ENCODE measurements around the gene AFG1L. TPM values are rescaled to one million over a fixed set of nuclear protein-coding genes. Genes with fewer than 3 reads are reported as not detected.

Gene AFG1L
- total and polyA plus RNA-seq, 4 donors, result 2.7 to 2.8 (median 2.7) TPM

GRCh38 chr6:108442770-108443520 is 148.1 kb downstream of the AFG1L start:
- TF ChIP-seq SP1 (IDR thresholded peaks at IDR 0.05) (no peak), ATF3 (IDR thresholded peaks at IDR 0.05) (no peak), HNF4G (IDR thresholded peaks at IDR 0.05) (no peak), MAX (IDR thresholded peaks at IDR 0.05) (no peak)
- TF ChIP-seq, protein P1, sequence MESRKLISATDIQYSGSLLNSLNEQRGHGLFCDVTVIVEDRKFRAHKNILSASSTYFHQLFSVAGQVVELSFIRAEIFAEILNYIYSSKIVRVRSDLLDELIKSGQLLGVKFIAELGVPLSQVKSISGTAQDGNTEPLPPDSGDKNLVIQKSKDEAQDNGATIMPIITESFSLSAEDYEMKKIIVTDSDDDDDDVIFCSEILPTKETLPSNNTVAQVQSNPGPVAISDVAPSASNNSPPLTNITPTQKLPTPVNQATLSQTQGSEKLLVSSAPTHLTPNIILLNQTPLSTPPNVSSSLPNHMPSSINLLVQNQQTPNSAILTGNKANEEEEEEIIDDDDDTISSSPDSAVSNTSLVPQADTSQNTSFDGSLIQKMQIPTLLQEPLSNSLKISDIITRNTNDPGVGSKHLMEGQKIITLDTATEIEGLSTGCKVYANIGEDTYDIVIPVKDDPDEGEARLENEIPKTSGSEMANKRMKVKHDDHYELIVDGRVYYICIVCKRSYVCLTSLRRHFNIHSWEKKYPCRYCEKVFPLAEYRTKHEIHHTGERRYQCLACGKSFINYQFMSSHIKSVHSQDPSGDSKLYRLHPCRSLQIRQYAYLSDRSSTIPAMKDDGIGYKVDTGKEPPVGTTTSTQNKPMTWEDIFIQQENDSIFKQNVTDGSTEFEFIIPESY (IDR thresholded peaks at IDR 0.05), result no peak
- WGBS, result 98% methylated on average over 2 of the region's 2 CpGs
- Histone ChIP-seq H3K9me3 (ENCODE audit: control insufficient read depth in 4 of 4, low read length in 3 of 4) (no peaks in the 10 kb centered on the region), H3K27me3 (ENCODE audit: control insufficient read depth in 4 of 4, insufficient read depth in 4 of 4, low read length in 3 of 4) (no peaks in the 10 kb centered on the region), H3K27ac (ENCODE audit: low read depth in 1 of 2, low read length in 2 of 2) (no peak overlapping the region), H3K36me3 (ENCODE audit: control insufficient read depth in 4 of 4, insufficient read depth in 3 of 4, low read depth in 1 of 4, low read length in 3 of 4) (no peaks in the 10 kb centered on the region), H3K4me1 (ENCODE audit: control insufficient read depth in 4 of 4, insufficient read depth in 4 of 4, low read length in 3 of 4) (no peaks in the 10 kb centered on the region), H3K9ac (ENCODE audit: low read depth in 1 of 2, low read length in 2 of 2) (no peak overlapping the region), H3K4me3 (ENCODE audit: low read depth in 1 of 3, low read length in 3 of 3) (no peak overlapping the region)
- DNase-seq (ENCODE audit: low spot score), result no peak

DNA sequence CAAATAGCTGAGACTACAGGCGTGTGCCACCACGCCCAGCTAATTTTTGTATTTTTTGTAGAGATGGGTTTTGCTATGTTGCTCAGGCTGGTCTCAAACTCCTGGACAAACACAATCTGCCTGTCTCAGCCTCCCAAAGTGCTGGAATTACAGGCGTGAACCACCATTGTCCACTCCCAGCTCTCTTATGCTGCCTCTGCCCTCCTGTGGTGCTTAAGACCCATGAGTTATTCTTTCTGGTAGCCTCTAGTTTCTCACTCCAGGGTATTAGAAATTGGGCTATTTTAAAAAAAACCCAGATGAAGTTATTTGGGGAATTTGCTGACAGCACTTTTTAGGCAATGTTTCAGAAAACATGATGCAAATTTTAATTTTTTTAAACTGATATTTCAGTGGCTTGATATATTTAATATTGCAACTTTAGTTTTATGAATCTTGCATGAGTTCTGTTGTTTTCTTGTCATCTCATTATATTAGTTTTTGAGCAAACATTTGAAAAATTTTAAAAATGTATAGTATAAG is 151.8 kb downstream of the AFG1L start:
- no peak overlapping the region for H3K9ac ChIP-seq (ENCODE audit: low read depth in 1 of 2, low read length in 2 of 2)
- no peak overlapping the region for H3K27ac ChIP-seq (ENCODE audit: low read depth in 1 of 2, low read length in 2 of 2)
- no peak overlapping the region for H3K4me3 ChIP-seq (ENCODE audit: low read depth in 1 of 3, low read length in 3 of 3)
- WGBS, result 96% methylated on average over 3 of the region's 3 CpGs
- H3K4me1 ChIP-seq (ENCODE audit: control insufficient read depth in 4 of 4, insufficient read depth in 4 of 4, low read length in 3 of 4), result no peaks in the 10 kb centered on the region
- DNase-seq (ENCODE audit: low spot score), result no peak
- no peaks in the 10 kb centered on the region for H3K9me3 ChIP-seq (ENCODE audit: control insufficient read depth in 4 of 4, low read length in 3 of 4)
- TF ChIP-seq, protein P2, sequence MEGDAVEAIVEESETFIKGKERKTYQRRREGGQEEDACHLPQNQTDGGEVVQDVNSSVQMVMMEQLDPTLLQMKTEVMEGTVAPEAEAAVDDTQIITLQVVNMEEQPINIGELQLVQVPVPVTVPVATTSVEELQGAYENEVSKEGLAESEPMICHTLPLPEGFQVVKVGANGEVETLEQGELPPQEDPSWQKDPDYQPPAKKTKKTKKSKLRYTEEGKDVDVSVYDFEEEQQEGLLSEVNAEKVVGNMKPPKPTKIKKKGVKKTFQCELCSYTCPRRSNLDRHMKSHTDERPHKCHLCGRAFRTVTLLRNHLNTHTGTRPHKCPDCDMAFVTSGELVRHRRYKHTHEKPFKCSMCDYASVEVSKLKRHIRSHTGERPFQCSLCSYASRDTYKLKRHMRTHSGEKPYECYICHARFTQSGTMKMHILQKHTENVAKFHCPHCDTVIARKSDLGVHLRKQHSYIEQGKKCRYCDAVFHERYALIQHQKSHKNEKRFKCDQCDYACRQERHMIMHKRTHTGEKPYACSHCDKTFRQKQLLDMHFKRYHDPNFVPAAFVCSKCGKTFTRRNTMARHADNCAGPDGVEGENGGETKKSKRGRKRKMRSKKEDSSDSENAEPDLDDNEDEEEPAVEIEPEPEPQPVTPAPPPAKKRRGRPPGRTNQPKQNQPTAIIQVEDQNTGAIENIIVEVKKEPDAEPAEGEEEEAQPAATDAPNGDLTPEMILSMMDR (IDR thresholded peaks at IDR 0.05; ENCODE audit: low read depth, low read length, missing input control), result no peak
- TF ChIP-seq EGR1 (IDR thresholded peaks at IDR 0.05; ENCODE audit: low read depth in 2 of 2) (no peak), FOXA1 (IDR thresholded peaks at IDR 0.05) (no peak), GABPA (IDR thresholded peaks at IDR 0.05 in 1 of 2, conservative IDR thresholded peaks at IDR 0.05 in 1 of 2) (no peak), ATF3 (IDR thresholded peaks at IDR 0.05) (no peak), TAF1 (conservative IDR thresholded peaks at IDR 0.05) (no peak), HNF4G (IDR thresholded peaks at IDR 0.05) (no peak), NR2F2 (IDR thresholded peaks at IDR 0.05) (no peak), YY1 (IDR thresholded peaks at IDR 0.05) (no peak), JUND (IDR thresholded peaks at IDR 0.05) (no peak), REST (IDR thresholded peaks at IDR 0.05) (no peak)
- TF ChIP-seq, protein P1 (IDR thresholded peaks at IDR 0.05), result no peak
- H3K27me3 ChIP-seq (ENCODE audit: control insufficient read depth in 4 of 4, insufficient read depth in 4 of 4, low read length in 3 of 4), result no peaks in the 10 kb centered on the region
- no peaks in the 10 kb centered on the region for H3K36me3 ChIP-seq (ENCODE audit: control insufficient read depth in 4 of 4, insufficient read depth in 3 of 4, low read depth in 1 of 4, low read length in 3 of 4)

All from liver (tissue), 9 donors.